Karpas-422 (cell line): ENCODE results near the gene PGBD4. TPM values are rescaled to one million over a fixed set of nuclear protein-coding genes. Genes with fewer than 3 reads are reported as not detected.
"Not testable (repeated sequence)": the region's sequence is repeated elsewhere in the genome, so short reads cannot be mapped to it uniquely, and the experiment has no call there.

ENCODE experiments used
- DNase-seq: peaks from one replicate; pipeline ENCODE4 v3.0.0-alpha.2; 2015
- H2AFZ ChIP-seq: fragments of 200-600 bp; sonication (generic); 2 replicates; pipeline ENCODE4 v1.6.1; 2014; ENCODE audit warnings: antibody characterized with exemption, low read length, mixed read lengths
- H3K27ac ChIP-seq: fragments of 200-600 bp; sonication (generic); 2 replicates; pipeline ENCODE4 v1.5.1; 2014; ENCODE audit warnings: mild to moderate bottlenecking, low read length, moderate library complexity
- H3K27me3 ChIP-seq: fragments of 200-600 bp; sonication (generic); 2 replicates; pipeline ENCODE4 v1.6.1; 2014; ENCODE audit warnings: low read length, mixed read lengths
- H3K36me3 ChIP-seq: fragments of 200-600 bp; sonication (generic); 2 replicates; pipeline ENCODE4 v1.6.1; 2014; ENCODE audit warnings: low read length, mixed read lengths; ENCODE audit not compliant: insufficient read depth
- H3K4me1 ChIP-seq: fragments of 200-600 bp; sonication (generic); 2 replicates; pipeline ENCODE4 v1.6.1; 2014; ENCODE audit warnings: mild to moderate bottlenecking, low read length, mixed read lengths
- H3K4me2 ChIP-seq: fragments of 200-600 bp; sonication (generic); 2 replicates; pipeline ENCODE4 v1.6.1; 2014; ENCODE audit warnings: low read length, low read depth, mild to moderate bottlenecking; ENCODE audit not compliant: poor library complexity, severe bottlenecking
- H3K4me3 ChIP-seq: fragments of 200-600 bp; sonication (generic); 2 replicates; pipeline ENCODE4 v1.5.1; 2014; ENCODE audit warnings: mild to moderate bottlenecking, antibody characterized with exemption, low read length, mixed read lengths
- H3K79me2 ChIP-seq: fragments of 200-600 bp; sonication (generic); 2 replicates; pipeline ENCODE4 v1.6.1; 2014; ENCODE audit warnings: mild to moderate bottlenecking, low read length, mixed read lengths
- H3K9ac ChIP-seq: fragments of 200-600 bp; sonication (generic); 2 replicates; pipeline ENCODE4 v1.6.0; 2014; ENCODE audit warnings: low read length
- H3K9me2 ChIP-seq: fragments of 200-600 bp; sonication (generic), shearing (Covaris generic); replicated peaks from 2 replicates; pipeline ENCODE4 v1.6.0; 2014; ENCODE audit warnings: mild to moderate bottlenecking, low read length, moderate library complexity; ENCODE audit not compliant: insufficient read depth
- H3K9me3 ChIP-seq: fragments of 300-700, 200-600 bp; sonication (generic); 2 replicates; pipeline ENCODE4 v1.6.1; 2014; ENCODE audit warnings: low read length, mixed read lengths
- H4K20me1 ChIP-seq: fragments of 200-600 bp; sonication (generic); 2 replicates; pipeline ENCODE4 v1.6.1; 2014; ENCODE audit warnings: mild to moderate bottlenecking, antibody characterized with exemption, low read length, low read depth; ENCODE audit not compliant: insufficient read depth
- total RNA-seq: library from RNA; depleted of rRNA; stranded (reverse); fragments of >200 nt; shearing (Covaris generic); gene quantifications from 2 replicates; pipeline ENCODE4 v1.2.3, GENCODE V29; 2014; ENCODE audit warnings: low replicate concordance

Gene PGBD4
- total RNA-seq, 1 experiment from 2014 or later, result 6.4 TPM

DNA sequence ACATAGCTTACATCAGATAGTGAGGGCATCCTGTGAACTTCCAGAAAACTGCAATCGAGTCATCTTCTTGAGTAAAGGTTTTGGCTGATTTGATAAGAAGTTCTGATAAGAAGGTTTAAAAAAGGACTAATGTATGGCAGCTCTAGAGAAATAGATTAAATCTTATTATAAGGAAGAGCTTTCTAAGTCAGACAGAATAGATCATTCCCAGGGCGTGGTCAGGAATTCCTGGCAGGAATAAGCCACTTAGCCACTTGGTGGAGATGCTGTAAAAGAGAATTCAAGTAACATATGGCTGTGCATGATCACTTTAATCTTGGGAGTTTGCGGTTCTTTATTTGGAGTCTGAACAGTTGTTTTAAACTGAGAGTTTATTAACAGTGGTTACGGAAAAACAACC lies 17.4 kb downstream of the PGBD4 start:
- H3K4me2 ChIP-seq, result no peak overlapping the region
- no peak overlapping the region for H3K4me3 ChIP-seq
- H3K36me3 ChIP-seq, result no peaks in the 10 kb centered on the region
- no peak overlapping the region for H3K27ac ChIP-seq
- no peaks in the 10 kb centered on the region for H3K27me3 ChIP-seq
- no peak overlapping the region for H3K9ac ChIP-seq
- H3K79me2 ChIP-seq, result no peaks in the 10 kb centered on the region
- H4K20me1 ChIP-seq, result no peaks in the 10 kb centered on the region
- no peak overlapping the region for H2AFZ ChIP-seq
- no peaks in the 10 kb centered on the region for H3K4me1 ChIP-seq
- no peaks in the 10 kb centered on the region for H3K9me2 ChIP-seq
- no peak for DNase-seq
- no peaks in the 10 kb centered on the region for H3K9me3 ChIP-seq

DNA sequence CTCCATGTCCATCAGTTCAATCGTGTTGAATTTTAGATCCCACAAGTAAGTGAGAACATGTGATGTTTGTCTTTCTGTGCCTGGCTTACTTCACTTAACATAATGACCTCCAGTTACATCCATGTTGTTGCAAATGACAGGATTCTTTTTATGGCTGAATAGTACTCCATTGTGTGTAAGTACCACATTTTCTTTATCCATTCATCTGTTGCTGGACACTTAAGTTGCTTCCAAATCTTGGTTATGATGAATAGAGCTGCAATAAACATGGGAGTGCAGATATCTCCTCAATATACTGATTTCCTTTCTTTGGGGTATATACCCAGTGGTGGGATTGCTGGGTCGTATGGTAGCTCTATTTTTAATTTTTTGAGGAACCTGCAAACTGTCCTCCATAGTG lies 18.5 kb downstream of the PGBD4 start:
- H3K4me3 ChIP-seq, H3K4me1 ChIP-seq, DNase-seq, H3K9ac ChIP-seq, H3K36me3 ChIP-seq, H3K4me2 ChIP-seq, H3K9me3 ChIP-seq, H3K27ac ChIP-seq, H4K20me1 ChIP-seq, H3K27me3 ChIP-seq, H2AFZ ChIP-seq, H3K9me2 ChIP-seq, H3K79me2 ChIP-seq: not testable (repeated sequence)

DNA sequence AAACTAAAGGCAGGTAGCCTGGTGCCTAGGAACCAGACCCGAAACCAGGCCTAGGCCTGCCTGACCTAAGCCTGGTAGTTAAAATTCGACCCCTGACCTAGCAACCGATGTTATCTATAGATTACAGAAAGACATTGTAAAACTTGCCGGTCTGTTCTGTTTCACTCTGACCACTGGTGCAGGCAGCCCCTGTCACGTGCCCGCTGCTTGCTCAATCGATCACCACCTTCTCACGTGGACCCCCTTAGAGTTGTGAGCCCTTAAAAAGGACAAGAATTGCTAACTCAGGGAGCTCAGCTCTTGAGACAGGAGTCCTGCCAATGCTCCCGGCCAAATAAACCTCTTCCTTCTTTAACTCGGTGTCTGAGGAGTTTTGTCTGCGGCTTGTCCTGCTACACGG lies 19.9 kb downstream of the PGBD4 start:
- H2AFZ ChIP-seq, H3K4me2 ChIP-seq, H4K20me1 ChIP-seq, H3K27me3 ChIP-seq, H3K9me2 ChIP-seq, H3K36me3 ChIP-seq, H3K79me2 ChIP-seq, H3K4me1 ChIP-seq, H3K9me3 ChIP-seq, H3K27ac ChIP-seq, DNase-seq, H3K9ac ChIP-seq, H3K4me3 ChIP-seq: not testable (repeated sequence)

DNA sequence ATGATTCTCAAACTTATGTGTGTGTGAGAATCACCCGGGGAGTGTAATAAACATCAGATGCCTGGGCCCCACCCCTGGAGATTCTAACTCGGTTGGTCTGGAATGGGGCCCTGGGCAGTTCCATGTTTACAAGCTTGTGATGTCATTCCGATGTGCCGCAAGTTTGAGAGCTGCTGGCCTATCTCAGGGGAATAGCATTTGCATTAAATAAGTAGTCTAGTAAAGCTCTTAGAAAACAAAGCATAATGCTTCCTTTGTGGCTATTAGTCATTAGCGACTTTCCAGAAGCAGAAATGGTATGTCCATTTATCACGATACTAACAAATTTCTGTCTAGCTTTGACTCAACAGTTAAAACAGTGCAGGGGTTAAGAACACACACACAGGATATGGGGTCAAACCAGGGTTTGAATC lies 20.9 kb downstream of the PGBD4 start:
- Histone ChIP-seq H3K79me2 (no peaks in the 10 kb centered on the region), H3K36me3 (no peaks in the 10 kb centered on the region), H4K20me1 (no peaks in the 10 kb centered on the region), H3K9me2 (no peaks in the 10 kb centered on the region), H3K27me3 (no peaks in the 10 kb centered on the region), H3K4me2 (no peak overlapping the region), H3K4me3 (no peak overlapping the region), H3K27ac (no peak overlapping the region), H3K9ac (no peak overlapping the region), H3K4me1 (no peaks in the 10 kb centered on the region), H2AFZ (no peak overlapping the region), H3K9me3 (no peaks in the 10 kb centered on the region)
- peak; percentile 44 for DNase-seq

DNA sequence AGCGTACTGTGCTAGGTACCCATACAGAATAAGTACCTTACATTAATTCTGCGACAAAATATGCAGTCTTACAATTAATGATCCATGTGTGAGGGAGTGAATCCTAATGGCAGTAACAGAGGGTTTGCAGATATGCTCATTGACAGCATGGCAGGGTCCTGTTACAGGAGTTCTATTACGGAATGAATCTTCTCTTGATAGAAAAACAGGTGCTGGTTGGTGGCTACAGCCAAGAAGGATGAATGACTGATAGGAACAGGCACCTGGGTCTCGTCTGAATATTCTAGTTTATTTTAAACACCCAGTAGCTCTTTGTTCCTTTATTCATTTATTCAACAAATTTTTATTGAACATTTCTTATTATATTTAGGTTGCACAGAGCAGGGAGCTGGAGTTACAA lies 22.8 kb downstream of the PGBD4 start:
- Histone ChIP-seq H3K79me2 (no peaks in the 10 kb centered on the region), H3K27ac (no peak overlapping the region), H3K4me3 (no peak overlapping the region), H2AFZ (no peak overlapping the region), H3K4me1 (no peaks in the 10 kb centered on the region), H4K20me1 (no peaks in the 10 kb centered on the region), H3K36me3 (no peaks in the 10 kb centered on the region), H3K9me2 (no peaks in the 10 kb centered on the region), H3K4me2 (no peak overlapping the region), H3K9me3 (no peaks in the 10 kb centered on the region), H3K9ac (no peak overlapping the region), H3K27me3 (no peaks in the 10 kb centered on the region)
- no peak for DNase-seq

DNA sequence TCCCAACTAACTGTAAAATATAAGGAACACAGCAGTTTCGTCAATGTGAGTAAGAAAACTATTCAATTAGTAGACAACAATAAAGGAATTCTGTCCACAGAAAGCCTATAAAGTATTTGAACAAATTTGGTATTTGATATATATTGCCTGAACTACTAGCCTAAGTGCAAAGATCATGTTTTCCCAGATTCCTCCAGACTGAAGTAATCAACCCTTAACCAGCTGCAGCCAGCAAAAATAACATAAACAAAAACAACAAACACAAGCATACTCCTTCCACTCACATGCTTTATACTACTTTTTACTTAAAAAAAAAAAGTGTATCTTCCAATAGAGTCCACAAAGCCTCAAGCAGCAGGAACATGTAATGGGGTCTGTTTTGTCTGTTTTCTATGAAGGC lies 24.1 kb downstream of the PGBD4 start:
- no peaks in the 10 kb centered on the region for H4K20me1 ChIP-seq
- no peak overlapping the region for H3K4me3 ChIP-seq
- DNase-seq, result no peak

DNA sequence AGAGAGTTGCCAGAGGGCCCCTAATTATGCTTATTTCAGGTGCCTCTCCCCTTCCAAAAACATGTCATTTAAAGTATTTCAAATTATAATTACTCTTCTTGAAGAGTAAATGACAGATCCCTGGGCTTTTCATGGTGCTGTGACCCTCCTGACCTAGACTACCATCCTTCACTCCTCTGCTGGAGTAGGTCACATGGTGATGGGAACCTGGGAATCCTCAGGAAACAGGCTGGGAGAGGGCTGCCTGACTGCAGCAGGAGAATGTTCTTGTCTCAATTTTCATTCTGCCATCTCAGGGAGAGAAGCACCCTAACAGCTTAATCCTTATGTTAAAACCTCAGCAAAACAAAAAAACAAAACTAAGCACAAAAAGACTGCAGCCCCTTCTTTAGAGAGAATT lies 24.6 kb downstream of the PGBD4 start:
- no peak overlapping the region for H2AFZ ChIP-seq
- H3K36me3 ChIP-seq, result no peaks in the 10 kb centered on the region
- DNase-seq, result no peak
- H3K4me2 ChIP-seq, result no peak overlapping the region
- no peaks in the 10 kb centered on the region for H3K79me2 ChIP-seq
- H3K4me3 ChIP-seq, result no peak overlapping the region
- H3K27me3 ChIP-seq, result no peaks in the 10 kb centered on the region
- no peaks in the 10 kb centered on the region for H3K9me2 ChIP-seq
- H3K27ac ChIP-seq, result no peak overlapping the region
- no peaks in the 10 kb centered on the region for H3K4me1 ChIP-seq
- H4K20me1 ChIP-seq, result no peaks in the 10 kb centered on the region
- no peaks in the 10 kb centered on the region for H3K9me3 ChIP-seq
- H3K9ac ChIP-seq, result no peak overlapping the region

More for the DNA sequence above, 24.1 kb downstream of the PGBD4 start:
- Histone ChIP-seq H3K36me3 (no peaks in the 10 kb centered on the region), H3K27me3 (no peaks in the 10 kb centered on the region), H3K9me2 (no peaks in the 10 kb centered on the region), H3K27ac (no peak overlapping the region), H3K9ac (no peak overlapping the region), H3K79me2 (no peaks in the 10 kb centered on the region), H3K9me3 (no peaks in the 10 kb centered on the region), H3K4me1 (no peaks in the 10 kb centered on the region), H3K4me2 (no peak overlapping the region), H2AFZ (no peak overlapping the region)

DNA sequence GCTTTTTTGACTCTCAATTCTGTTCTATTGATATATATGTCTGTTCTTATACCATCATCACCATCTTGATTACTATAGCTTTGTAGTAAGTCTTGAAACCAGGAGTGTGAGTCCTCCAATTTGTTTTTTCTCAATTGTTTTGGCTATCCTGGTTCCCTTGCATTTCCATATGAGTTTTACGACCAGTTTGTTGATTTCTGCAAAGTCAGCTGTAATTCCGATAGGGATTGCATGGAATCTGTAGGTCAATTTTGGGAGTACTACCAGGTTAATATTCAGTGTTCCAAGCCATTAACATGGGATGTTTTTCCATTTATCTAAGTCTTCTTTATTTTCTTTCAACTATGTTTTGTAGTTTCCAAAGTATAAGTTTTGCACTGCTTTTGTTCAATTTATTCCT lies 27.0 kb downstream of the PGBD4 start:
- Histone ChIP-seq H3K79me2 (no peaks in the 10 kb centered on the region), H3K4me2 (no peak overlapping the region), H3K27ac (no peak overlapping the region), H3K9me3 (no peaks in the 10 kb centered on the region), H2AFZ (no peak overlapping the region), H3K9me2 (no peaks in the 10 kb centered on the region), H4K20me1 (no peaks in the 10 kb centered on the region), H3K36me3 (no peaks in the 10 kb centered on the region), H3K4me3 (no peak overlapping the region), H3K27me3 (no peaks in the 10 kb centered on the region), H3K4me1 (peaks cover 5% of the 10 kb centered on the region; the same call in 1 of the 2 replicates), H3K9ac (no peak overlapping the region)
- no peak for DNase-seq

DNA sequence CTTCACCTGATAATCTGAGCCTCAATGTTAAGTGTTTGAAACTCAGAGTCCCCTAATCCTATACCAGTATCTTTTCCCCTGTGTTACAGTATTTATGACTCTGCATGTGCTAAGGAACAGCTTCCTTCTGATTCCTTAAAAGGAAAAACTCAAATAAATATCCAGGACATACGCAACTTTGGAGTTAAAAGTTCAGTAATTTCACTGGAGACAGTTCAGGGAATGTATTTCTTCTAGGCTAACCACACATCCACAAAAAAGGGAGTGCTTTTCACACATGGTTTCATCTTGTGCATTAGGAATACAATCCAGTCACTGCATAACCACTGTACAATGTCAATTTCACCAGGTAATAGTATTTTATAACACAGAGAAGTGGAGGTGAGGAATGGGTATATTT lies 31.0 kb downstream of the PGBD4 start:
- Histone ChIP-seq H3K36me3 (no peaks in the 10 kb centered on the region), H3K27ac (no peak overlapping the region), H4K20me1 (no peaks in the 10 kb centered on the region), H3K4me2 (no peak overlapping the region), H3K4me1 (peaks cover 5% of the 10 kb centered on the region; the same call in 1 of the 2 replicates), H3K4me3 (no peak overlapping the region), H3K9ac (no peak overlapping the region), H3K79me2 (no peaks in the 10 kb centered on the region), H3K9me2 (no peaks in the 10 kb centered on the region), H3K27me3 (no peaks in the 10 kb centered on the region), H3K9me3 (no peaks in the 10 kb centered on the region), H2AFZ (no peak overlapping the region)
- DNase-seq, result no peak
